GM11168 (cell line): ENCODE results near the gene CRTC3.
"Not testable (repeated sequence)": the region's sequence is repeated elsewhere in the genome, so short reads cannot be mapped to it uniquely, and the experiment has no call there.

Experiments
- in situ Hi-C: fragments of 300-500 bp; cut with MboI; formaldehyde crosslinking; loops from one replicate; pipeline ENCODE4 v1.12.0; 2022; ENCODE audit warnings: low sequenced_read_pairs; ENCODE audit not compliant: unreplicated experiment

CRTC3 gene

DNA sequence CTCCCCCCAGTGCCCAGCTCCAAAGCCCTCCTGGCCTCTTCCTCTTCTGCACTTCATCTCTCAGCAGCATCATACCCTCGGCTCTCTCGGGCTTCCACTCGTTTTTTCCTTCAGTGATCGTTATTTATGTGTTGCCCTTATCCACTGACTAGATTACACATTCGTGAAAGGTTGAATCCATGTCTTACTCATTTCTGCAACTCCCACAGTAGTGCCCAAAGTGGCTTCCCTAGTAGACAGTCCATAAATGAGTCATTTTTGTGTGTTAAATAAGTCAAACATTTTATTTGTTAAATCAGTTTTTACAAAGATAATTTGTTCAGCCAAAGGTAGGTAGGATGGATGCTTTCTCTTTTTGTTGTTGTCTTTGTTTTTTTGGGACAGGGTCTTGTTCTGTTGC lies 87.4 kb downstream of the CRTC3 start:
- in situ Hi-C loops = loop anchor here (25.0 kb wide), 1 partner anchor 280 kb away; no protein-coding TSS in a partner anchor

DNA sequence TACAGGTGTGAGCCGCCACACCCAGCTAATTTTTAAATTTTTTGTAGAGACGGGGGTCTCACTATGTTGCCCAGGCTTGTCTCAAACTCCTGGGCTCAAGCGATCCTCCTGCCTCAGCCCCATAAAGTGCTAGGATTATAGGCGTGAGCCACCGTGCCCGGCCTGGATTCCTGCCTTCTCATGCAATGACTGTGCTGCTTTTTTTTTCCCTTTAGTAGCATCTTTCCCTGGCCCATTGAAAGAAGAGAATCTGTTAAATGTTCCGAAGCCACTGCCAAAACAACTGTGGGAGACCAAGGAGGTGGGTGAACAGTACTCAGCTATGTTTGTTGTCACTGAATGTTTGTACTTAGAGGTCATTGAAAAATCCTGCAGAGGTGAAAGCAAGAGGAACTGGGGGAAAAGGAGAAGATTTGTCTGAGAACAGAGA lies 88.0 kb downstream of the CRTC3 start:
- in situ Hi-C loops = loop anchor here (25.0 kb wide), 1 partner anchor 280 kb away; no protein-coding TSS in a partner anchor

DNA sequence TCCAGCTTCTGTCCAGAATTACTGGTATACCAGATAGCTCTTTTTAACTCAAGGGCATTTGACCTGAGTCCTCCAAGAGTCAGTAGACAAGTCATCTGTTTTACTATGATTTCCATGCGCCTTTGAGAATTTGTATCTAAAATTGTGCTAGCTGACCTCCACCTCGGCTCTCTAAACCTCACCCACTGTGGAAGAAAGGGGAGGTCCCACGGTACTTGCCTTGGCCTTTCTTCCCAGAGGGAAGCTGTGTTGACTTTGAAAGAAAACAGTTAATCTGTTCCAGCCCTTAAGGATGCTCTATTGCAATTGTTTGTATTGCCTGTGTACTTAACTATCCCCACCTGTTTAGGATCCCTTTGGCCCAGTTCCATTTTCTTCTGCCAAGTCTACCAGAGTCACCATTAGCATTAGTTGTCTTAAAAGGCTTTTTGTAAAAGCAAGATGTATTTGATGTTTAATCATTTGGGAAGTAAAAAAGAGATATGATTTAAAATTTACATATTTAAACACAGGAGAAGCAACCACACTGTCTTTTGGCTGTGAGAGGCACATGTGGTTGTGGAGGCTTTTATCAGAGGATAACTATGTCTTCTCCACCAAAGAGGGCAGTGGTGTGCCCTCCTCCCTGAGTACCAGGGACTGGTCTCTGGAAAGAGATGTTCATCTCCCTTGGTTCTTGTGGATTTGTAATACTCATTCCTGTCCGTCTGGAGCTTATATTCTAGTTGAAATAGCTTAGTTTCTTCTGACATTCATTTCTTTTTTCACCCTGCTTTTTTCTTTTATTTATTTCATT lies 88.8 kb downstream of the CRTC3 start:
- in situ Hi-C loops = loop anchor here (25.0 kb wide), 1 partner anchor 281 kb away; no protein-coding TSS in a partner anchor

DNA sequence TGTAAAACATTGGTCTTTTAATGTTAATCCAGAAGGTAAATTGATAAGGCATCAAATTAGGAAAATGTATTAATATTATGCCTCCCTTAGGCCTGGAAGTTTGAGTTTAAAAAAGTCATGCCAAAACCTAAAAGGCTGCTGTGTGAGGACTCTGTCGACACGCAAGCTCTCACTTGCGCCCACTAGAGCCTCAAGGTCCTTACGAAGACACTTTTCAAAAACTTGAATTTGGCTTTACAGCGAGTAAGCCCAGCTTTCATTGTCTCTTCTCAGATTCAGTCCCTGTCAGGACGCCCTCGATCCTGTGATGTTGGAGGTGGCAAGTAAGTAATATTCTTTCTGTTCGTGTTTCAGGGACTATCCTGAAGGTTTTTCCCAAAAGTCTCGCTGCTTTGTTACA lies 89.7 kb downstream of the CRTC3 start:
- in situ Hi-C loops = loop anchor here (25.0 kb wide), 1 partner anchor 282 kb away; no protein-coding TSS in a partner anchor

DNA sequence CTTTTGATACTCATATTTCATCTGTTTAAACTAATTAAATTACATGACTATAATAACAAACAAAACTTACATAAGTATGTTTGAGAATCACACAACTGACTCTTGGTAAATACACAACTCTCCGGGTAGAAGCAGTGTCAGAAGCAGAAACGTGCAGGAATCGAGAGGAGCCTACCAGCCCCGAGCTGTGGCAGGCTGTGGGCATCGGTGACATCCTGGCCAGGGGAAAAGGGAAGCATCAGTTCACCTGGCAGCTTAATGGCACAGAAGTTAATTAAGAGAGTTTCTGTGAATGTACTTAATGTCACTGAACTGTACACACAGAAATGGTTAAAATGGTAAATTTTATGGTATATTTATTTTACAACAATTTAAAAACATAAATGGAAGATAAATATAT lies 90.2 kb downstream of the CRTC3 start:
- in situ Hi-C loops = loop anchor here (25.0 kb wide), 1 partner anchor 283 kb away; no protein-coding TSS in a partner anchor

DNA sequence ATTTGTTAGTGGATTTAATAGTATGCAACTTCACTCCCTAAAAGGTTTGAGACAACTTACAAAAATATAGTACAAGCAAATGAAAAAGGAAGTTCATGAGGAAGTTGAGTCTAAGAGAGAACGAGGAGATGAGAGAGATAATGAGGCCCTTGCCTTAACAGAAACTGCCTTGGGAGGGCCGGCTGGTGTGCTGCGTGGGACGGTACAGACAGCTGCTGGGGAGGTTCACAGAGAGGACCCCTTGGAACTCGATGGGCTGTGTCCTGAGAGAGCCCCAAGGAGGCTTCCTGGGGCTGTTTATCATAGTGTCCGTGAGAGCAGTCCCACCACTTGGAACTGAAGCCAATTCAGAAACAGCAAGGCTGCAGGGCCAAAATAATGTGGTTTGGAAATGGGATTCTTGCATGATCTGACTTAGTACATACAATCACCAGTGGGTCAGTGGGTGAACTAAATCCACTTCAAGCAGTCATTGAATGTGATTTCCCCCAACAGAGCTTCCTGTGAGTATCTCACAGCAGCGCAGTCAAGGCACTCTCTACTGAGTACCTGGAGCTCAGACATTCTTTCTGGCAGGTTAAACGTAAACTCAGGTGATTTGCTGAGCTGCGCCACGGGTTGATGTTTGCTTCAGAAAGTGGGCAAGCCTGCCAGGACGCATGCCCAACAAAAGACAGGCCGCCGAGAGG lies 90.8 kb downstream of the CRTC3 start:
- in situ Hi-C loops = loop anchor here (25.0 kb wide), 1 partner anchor 283 kb away; no protein-coding TSS in a partner anchor

DNA sequence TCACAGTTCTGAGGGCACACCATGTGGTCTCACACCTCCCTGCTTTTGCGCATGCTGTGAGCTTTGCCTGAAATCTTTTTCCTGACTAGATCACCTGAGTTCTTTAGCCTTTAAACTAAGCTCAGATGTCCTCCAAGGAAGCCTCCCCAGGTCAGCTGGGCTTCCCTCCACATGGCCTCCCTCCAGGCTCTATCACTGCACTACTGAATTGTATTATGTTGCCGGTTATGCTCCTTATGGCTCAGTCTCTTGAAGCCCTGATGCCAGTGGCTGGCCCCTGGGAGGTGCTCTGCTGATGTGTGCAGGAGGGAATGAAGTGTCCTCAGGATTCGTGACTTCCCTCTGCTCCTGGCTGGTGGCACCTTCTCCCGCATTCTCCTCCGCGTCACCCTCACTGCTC lies 94.1 kb downstream of the CRTC3 start:
- in situ Hi-C loops = loop anchor here (25.0 kb wide), 1 partner anchor 287 kb away; no protein-coding TSS in a partner anchor

DNA sequence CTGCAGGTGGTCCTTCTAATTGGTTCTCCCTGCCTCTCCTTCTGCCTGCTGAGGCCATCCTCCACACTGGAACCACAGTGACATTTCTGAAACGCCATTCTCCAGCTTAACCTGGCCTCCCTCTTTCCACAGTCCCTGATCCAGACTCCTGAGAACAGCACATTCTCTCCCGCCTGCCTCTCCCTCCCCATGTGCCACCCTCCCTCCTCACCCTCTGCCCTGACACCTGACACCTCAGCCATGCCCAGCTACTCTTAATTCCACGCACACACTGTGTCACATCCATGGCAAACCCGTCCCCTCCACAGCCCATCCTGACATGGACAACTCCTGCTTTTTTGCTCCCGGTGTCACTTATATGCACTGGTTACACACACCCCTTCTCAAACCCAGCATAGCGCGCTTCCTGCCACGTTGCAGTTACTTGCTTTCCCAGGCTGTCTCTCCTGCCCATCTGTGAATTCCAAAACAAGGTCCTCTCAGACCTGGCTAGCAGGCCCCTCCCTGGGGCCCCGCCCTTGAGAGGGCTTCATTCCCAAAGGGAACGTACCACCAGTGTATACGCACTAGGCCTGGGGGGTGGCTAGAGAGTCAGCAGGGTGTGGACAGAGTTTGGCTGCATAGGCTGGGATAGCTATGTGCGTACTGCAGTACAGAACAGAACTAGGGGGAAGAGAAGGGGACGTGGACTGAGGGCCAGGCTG lies 94.7 kb downstream of the CRTC3 start:
- in situ Hi-C loops = loop anchor here (25.0 kb wide), 1 partner anchor 287 kb away; no protein-coding TSS in a partner anchor

DNA sequence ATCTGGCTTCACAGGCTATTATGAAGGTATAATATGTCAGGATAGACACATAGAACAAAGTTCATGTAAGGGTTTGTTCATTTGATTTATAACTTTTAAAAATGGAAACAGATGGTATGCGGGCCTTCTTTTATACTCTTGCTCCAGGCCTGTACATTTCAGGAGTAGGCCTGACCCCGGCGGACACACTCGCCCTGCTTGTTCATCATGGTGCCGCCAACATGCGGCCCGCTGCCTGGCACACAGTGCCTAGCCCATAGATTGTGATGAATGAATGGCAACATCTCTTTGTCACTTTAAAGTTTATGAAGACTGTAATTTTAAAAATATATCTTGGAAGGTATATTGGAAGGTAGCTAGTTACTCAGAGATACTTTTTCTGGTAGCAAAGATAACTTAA lies 95.3 kb downstream of the CRTC3 start:
- in situ Hi-C loops = no loop called here

DNA sequence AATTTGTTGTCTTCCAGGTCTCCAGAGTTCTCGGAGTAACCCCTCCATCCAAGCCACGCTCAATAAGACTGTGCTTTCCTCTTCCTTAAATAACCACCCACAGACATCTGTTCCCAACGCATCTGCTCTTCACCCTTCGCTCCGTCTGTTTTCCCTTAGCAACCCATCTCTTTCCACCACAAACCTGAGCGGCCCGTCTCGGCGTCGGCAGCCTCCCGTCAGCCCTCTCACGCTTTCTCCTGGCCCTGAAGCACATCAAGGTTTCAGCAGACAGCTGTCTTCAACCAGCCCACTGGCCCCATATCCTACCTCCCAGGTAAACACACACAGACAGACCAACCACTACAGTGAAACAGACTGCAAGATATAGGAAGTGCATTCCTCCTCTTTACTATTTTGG lies 99.5 kb downstream of the CRTC3 start:
- in situ Hi-C loops = no loop called here

DNA sequence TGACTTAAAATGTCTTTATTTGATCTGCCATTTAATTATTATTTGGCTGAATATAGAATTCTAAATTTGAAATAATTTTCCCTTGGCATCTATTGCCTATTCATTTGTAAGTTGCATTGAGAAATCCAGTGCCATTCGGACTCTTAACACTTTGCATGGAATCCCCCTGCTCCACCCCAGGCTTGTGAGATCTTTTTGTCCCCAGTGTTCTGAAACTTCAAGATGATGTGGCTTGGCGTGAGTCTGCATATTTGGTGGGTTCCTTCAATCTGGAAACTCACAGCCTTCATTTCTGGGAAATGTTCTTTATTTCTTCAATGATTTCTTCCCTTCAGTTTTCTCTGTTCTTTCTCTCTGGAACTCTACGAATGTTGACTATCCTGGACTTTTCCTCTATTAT lies 103.6 kb downstream of the CRTC3 start:
- in situ Hi-C loops = no loop called here

DNA sequence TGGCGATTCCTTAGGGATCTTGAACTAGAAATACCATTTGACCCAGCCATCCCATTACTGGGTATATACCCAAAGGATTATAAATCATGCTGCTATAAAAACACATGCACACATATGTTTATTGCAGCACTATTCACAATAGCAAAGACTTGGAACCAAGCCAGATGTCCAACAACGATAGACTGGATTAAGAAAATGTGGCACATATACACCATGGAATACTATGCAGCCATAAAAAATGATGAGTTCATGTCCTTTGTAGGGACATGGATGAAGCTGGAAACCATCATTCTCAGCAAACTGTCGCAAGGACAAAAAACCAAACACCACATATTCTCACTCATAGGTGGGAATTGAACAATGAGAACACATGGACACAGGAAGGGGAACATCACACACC lies 107.3 kb downstream of the CRTC3 start:
- in situ Hi-C loops = not testable (repeated sequence)

DNA sequence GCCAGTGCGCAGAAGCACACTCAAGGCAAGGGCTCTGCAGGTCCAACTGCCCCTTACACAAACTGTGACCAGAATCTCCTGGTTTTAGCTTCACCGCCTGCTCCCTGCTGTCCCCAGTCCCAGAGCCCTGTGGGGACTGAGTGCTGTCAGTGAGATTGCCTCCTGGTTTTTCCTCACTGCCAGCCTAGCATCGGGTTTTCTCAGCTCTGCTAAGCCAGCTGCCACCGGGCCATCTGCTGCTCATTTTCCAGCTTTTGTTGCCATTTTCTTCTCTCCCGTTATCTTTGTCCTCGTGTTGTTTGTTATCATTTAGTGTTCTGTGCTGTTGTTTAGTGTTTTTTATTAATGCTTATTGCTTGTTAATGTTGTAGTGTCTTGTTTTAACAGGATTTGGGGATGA lies 108.0 kb downstream of the CRTC3 start:
- in situ Hi-C loops = no loop called here

DNA sequence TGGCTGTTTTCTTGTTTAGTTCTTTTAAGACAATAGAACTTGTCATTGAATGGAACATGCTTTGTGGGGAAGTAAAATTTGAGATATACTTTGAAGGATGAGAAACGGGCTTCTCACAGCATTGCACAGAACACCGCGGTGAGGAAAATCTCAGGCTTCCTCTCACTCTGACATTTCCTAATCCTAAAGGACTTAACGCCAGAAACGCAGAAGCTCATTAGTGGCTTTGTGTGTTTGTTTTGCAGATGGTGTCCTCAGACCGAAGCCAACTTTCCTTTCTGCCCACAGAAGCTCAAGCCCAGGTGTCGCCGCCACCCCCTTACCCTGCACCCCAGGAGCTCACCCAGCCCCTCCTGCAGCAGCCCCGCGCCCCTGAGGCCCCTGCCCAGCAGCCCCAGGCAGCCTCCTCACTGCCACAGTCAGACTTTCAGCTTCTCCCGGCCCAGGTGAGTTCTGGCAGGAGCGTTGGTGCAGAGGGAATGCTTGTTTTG lies 108.5 kb downstream of the CRTC3 start:
- in situ Hi-C loops = no loop called here

DNA sequence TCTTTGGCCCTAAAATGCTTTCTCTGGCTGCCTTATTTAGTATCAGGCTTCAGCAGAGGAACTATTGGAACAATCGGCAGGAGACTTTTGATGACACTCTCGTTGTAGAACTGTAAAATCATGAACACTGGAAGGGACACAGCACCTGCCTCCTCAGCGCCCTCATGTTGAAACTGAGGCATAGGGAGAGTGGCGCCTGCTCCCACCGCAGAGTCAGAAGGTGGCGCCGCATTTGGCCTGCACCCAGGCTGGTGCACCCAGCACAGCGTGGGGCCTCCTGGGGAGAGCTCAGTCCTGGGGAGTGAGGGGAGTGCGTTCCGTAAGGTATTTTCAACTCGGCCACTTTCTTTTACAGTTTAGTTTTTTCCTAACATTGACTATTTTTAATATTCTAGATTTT lies 109.2 kb downstream of the CRTC3 start:
- in situ Hi-C loops = no loop called here

DNA sequence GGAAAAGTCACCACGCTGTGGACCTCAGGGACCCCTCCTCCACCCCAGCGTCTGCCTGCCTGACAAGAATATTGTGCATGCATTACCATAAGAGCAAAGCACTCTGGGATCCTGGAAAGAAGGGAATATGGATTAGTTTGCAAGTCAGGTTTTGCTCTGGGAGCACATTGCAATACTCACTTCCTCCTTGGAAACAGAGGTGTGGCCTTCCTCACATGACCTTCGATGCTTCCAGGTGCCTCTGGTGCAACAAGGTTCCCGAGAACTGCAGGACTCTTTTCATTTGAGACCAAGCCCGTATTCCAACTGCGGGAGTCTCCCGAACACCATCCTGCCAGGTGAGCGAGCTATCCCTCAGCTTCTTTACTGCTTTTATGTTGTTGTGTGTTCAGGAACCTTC lies 111.1 kb downstream of the CRTC3 start:
- in situ Hi-C loops = no loop called here

DNA sequence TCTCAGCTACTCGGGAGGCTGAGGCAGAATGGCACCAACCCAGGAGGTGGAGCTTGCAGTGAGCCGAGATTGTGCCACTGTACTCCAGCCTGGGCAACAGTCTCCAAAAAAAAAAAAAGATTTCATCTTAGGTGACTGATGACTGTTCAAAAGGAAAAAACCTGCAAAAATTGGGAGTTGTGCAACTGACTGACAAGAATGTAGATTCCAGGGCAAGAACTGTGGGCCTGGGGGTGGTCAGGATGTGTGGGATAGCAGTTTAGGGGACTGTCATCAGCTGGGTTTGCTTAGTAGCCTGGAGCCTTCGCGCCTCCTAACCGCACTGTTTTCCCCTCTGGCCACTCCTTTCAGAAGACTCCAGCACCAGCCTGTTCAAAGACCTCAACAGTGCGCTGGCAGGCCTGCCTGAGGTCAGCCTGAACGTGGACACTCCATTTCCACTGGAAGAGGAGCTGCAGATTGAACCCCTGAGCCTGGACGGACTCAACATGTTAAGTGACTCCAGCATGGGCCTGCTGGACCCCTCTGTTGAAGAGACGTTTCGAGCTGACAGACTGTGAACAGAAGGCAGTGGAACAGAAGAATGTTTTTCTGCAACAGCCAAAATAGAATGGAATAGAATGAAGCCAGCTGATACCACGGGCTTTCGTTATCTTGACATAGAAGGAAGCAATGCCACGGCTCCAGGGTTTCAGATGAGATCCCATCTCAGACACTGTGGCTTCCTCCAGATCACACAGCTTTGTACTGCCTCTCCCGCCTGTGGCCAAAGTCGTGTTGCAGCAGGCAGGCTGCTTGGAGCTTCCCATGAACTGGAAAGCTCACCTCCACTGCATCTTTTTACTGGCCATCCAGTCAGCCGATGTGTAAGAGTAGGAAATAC lies 112.1 kb downstream of the CRTC3 start:
- in situ Hi-C loops = no loop called here

DNA sequence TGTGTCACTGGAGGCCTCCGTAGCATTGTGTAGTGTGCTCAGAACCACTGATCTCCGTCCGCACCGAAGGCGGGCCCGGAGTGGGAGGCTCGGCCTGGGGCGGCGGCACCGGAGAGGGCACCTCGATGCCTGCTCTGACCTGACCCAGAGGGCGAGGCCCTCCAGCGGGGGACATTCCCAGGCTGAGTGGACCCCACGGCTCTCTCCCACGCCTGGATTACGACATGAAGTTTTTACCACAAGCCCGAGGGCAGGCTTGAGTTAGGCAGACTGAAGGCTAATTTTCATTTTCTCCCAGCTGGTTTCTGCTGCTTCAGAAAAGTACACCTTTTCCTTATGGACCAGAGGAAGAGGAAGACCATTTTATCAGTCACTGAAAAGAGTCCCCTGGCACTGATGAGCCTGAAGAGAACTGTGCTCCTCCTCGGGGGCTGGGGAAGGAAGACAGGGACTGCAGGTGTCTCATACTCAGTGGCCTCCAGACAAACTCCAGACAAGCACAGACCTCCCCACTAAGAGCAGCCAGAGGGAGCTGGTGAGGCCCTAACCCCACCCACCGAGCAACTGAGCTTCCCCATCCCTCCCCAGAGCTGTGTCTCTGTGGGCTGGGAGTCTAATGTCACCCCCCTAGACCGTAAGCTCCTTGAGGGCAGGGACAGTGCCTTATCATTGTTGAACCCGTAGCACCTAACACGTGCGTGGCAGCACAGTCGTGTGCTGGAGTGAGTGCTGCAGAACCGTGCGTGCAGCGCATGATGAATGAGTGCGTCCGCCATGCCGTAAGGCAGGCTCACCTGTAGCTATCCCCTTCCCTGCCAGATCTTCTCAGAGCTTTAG lies 113.0 kb downstream of the CRTC3 start:
- in situ Hi-C loops = no loop called here

DNA sequence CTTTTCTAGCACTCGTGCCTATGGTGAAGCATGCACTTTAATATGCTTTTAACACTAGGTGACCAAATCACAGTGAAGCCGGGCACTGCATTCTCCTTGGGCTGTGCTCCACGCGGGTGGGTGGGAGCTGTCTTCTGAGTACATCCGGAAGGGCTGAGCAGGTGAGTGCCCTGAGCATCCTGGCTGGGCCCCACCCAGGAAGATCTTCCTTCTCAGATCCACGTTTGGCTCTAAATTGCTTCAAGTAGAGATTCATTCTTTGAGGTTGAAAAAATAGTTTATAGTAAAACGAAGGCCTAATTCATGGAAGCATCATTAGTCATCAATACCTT lies 113.5 kb downstream of the CRTC3 start:
- in situ Hi-C loops = no loop called here
